GM23248 (cell line): ENCODE data around the gene ITPA.

Experiments used
- EZH2 ChIP-seq: fragments of 200-600 bp; sonication (generic); IDR thresholded peaks from 2 replicates; pipeline ENCODE4 v1.6.1; 2018; ENCODE audit warnings: antibody characterized with exemption, mild to moderate bottlenecking; ENCODE audit not compliant: insufficient read depth, poor library complexity, severe bottlenecking
- EZH2phosphoT487 ChIP-seq: fragments of 200-600 bp; sonication (generic); IDR thresholded peaks from 2 replicates; pipeline ENCODE4 v1.6.1; 2018; ENCODE audit warnings: antibody characterized with exemption, moderate library complexity, mild to moderate bottlenecking, low read depth; ENCODE audit not compliant: insufficient read depth

DNA sequence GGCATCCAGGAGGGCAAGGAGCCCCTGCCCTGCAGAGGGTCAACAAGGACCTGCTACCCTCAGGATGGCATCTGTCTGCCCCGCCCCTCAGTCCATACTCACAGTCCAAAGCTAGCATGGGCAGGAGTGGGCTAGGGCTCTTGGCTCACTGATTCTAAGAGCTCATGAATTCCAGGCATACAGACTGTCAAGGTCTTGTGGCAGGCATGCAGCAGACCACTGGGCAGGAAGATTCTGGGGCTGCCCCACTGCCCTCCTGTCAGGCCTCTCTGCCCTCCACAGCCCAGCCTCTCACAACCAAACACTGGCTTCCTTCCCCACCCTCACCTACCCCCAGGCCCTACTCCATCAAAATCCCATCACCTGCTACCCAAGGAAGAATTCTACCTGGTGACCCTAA lies 35.3 kb downstream of the ITPA start:
- TF ChIP-seq EZH2: no peak
- TF ChIP-seq EZH2phosphoT487: no peak
